Measurements from ENCODE around the gene RNF5. TPM values are rescaled to one million over a fixed set of nuclear protein-coding genes. Genes with fewer than 3 reads are reported as not detected.

Gene RNF5
- total and polyA plus RNA-seq, 2 experiments from 2014 or later: 180 to 232 TPM

DNA sequence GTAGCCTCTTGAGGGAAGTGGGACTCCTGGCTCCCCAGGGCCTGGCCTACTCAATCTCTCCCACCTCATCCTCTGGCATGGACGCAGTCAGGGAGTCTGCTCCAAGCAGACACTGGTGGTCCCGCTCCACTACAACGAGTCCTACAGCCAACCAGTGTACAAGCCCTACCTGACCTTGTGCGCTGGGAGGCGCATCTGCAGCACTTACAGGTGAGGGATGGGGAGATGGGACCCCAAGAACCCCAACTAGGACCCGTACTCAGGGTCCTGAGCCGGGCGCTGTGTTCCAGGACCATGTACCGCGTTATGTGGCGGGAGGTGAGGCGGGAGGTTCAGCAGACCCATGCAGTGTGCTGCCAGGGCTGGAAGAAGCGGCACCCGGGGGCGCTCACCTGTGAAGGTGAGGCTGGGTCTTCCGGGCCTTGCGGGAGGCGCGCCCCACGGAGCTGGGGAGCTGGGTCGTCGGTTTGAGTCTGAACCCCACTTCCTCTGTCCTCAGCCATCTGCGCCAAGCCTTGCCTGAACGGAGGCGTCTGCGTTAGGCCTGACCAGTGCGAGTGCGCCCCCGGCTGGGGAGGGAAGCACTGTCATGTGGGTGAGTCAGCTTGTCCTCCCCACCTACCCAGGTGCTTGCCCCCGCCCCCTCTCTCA is 11.7 kb upstream of the RNF5 start:
- H3K36me3 ChIP-seq: peaks cover 5% of the 10 kb centered on the region
- TF ChIP-seq, protein P1, sequence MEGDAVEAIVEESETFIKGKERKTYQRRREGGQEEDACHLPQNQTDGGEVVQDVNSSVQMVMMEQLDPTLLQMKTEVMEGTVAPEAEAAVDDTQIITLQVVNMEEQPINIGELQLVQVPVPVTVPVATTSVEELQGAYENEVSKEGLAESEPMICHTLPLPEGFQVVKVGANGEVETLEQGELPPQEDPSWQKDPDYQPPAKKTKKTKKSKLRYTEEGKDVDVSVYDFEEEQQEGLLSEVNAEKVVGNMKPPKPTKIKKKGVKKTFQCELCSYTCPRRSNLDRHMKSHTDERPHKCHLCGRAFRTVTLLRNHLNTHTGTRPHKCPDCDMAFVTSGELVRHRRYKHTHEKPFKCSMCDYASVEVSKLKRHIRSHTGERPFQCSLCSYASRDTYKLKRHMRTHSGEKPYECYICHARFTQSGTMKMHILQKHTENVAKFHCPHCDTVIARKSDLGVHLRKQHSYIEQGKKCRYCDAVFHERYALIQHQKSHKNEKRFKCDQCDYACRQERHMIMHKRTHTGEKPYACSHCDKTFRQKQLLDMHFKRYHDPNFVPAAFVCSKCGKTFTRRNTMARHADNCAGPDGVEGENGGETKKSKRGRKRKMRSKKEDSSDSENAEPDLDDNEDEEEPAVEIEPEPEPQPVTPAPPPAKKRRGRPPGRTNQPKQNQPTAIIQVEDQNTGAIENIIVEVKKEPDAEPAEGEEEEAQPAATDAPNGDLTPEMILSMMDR (IDR thresholded peaks at IDR 0.05; ENCODE audit: low read depth, low read length): peak; percentile 4
- H3K9me3 ChIP-seq (ENCODE audit: low read depth): no peaks in the 10 kb centered on the region
- H3K27me3 ChIP-seq: no peaks in the 10 kb centered on the region
- H3K4me1 ChIP-seq (ENCODE audit: low read depth): peaks cover 26% of the 10 kb centered on the region
- H3K4me3 ChIP-seq: no peak overlapping the region
- no peak for DNase-seq (ENCODE audit: low read depth in 1 of 2, low spot score in 1 of 2)
- H3K27ac ChIP-seq: peak overlapping the region; percentile 95

DNA sequence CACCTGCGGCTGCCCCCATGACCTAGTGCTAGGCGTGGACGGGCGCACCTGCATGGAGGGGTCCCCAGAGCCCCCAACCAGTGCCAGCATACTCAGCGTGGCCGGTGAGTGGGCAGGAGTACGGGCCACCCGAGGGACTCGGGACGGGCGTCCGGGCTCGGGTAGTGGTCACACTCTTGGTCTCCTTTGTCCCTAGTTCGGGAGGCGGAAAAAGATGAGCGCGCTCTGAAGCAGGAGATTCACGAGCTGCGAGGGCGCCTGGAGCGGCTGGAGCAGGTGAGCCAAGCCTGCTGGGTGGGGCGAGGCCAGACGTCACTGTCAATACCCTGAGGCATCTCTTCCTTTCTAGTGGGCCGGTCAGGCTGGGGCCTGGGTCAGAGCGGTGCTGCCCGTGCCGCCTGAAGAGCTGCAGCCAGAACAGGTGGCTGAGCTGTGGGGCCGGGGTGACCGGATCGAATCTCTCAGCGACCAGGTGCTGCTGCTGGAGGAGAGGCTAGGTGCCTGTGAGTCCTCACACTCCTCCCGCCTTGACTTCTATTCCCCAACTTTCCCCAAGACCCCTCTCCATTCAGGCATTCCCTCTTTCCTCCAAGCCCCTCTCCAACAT is 10.9 kb upstream of the RNF5 start:
- TF ChIP-seq, protein P1 (IDR thresholded peaks at IDR 0.05; ENCODE audit: low read depth, low read length): no peak
- H3K4me3 ChIP-seq: no peak overlapping the region
- H3K36me3 ChIP-seq: peaks cover 5% of the 10 kb centered on the region
- no peaks in the 10 kb centered on the region for H3K9me3 ChIP-seq (ENCODE audit: low read depth)
- no peaks in the 10 kb centered on the region for H3K27me3 ChIP-seq
- H3K4me1 ChIP-seq (ENCODE audit: low read depth): peaks cover 26% of the 10 kb centered on the region
- H3K27ac ChIP-seq: peak overlapping the region; percentile 95
- DNase-seq (ENCODE audit: low read depth in 1 of 2, low spot score in 1 of 2): no peak

DNA sequence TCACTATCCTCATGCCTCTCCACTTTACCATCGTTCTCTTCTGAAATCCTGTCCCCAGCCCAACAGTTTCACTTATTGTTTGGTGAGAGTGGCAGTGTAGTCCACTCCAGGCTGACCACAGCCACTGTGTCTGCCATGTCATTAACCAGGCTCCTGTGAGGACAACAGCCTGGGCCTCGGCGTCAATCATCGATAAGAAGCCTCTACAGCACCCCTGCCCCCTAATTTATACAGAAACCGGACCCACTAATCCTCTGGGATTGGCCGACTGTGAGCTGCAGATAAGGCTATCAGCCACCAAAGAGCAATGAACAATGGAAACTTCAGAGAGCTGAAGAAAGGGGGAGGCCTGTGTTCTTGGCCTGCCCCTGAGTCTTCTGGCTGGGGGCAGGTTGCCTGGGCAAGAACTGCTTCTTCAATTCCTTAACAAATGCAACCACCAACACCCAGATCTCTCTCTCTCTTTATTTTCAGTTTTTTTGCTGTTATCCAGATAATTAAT is 10.4 kb upstream of the RNF5 start:
- DNase-seq (ENCODE audit: low read depth in 1 of 2, low spot score in 1 of 2): peak; percentile 41 to 84
- Histone ChIP-seq H3K4me3 (no peak overlapping the region), H3K27me3 (no peaks in the 10 kb centered on the region), H3K9me3 (ENCODE audit: low read depth) (no peaks in the 10 kb centered on the region), H3K27ac (peak overlapping the region; percentile 95), H3K36me3 (peaks cover 5% of the 10 kb centered on the region), H3K4me1 (ENCODE audit: low read depth) (peaks cover 26% of the 10 kb centered on the region)
- TF ChIP-seq, protein P1 (IDR thresholded peaks at IDR 0.05; ENCODE audit: low read depth, low read length): no peak

DNA sequence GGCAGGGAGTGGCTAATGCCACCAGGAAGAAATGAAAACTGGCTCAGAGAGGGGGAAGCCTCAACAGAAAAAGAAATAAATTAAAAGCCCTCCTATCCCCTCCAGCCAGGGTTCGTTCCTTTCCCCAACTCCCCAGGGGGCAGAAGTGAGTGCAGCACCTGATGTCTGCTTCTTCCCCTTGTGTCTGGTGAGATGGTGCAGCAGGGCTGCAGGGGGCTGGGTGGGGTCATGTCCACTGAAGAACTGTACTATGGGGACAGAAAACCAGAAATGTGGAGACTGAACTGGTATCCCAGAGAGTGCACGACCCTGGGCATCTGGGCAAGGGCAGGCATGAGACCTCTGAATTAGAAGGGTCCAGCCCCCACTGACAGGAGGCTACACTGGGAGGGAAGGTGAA is 9.9 kb upstream of the RNF5 start:
- H3K4me3 ChIP-seq: no peak overlapping the region
- no peak for DNase-seq (ENCODE audit: low read depth in 1 of 2, low spot score in 1 of 2)
- no peaks in the 10 kb centered on the region for H3K9me3 ChIP-seq (ENCODE audit: low read depth)
- no peaks in the 10 kb centered on the region for H3K27me3 ChIP-seq
- peaks cover 5% of the 10 kb centered on the region for H3K36me3 ChIP-seq
- H3K4me1 ChIP-seq (ENCODE audit: low read depth): peaks cover 26% of the 10 kb centered on the region
- TF ChIP-seq, protein P1 (IDR thresholded peaks at IDR 0.05; ENCODE audit: low read depth, low read length): no peak
- H3K27ac ChIP-seq: peak overlapping the region; percentile 95

DNA sequence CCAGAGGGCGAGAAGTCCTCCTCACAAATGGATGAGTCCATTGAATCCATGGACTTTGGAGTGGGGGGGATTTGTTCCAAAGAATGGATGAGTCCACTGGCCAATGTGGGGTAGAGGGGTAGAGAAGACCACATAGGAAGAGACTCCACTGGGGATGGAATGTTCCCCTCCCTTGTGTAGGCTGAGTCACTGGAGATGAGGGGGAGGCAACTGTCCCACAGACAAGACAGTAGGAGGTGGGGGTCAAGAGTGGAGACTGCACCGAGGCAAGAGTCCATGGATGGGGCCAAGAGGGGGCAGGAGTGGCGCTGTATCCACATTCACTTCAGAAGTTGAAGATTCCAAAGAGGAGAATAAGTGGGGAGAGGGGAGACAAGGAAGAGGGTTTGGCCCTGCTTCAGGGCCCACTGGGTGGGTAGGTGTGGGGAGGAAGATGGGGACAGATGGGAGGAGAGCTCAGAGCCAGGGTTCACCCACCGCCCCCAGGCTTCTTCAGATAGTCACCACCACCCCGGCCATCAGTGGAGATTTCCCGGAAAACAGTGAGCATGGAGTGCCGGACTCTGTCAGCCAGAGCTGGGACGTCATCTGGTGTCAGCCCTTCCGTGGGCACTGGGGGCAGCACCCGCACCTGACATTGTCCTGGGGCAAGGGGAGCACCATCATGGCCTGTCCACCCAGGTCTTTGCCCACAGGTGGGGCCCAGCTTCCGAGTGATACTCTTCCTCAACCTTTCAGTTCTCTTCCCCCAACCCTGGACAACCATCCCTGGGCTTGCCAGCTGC is 9.2 kb upstream of the RNF5 start:
- Histone ChIP-seq H3K4me3 (no peak overlapping the region), H3K9me3 (ENCODE audit: low read depth) (no peaks in the 10 kb centered on the region), H3K36me3 (peaks cover 5% of the 10 kb centered on the region), H3K4me1 (ENCODE audit: low read depth) (peaks cover 26% of the 10 kb centered on the region), H3K27me3 (no peaks in the 10 kb centered on the region), H3K27ac (peak overlapping the region; percentile 95)
- DNase-seq (ENCODE audit: low read depth in 1 of 2, low spot score in 1 of 2): peak in 1 of 2 donors; percentile 47
- TF ChIP-seq, protein P1 (IDR thresholded peaks at IDR 0.05; ENCODE audit: low read depth, low read length): no peak
